Prostate gland (tissue), 2 donors: ENCODE measurements around the gene ITGB7.

Experiments
- POLR2AphosphoS5 ChIP-seq: sonication (generic); formaldehyde crosslinking; IDR thresholded peaks from one replicate; pipeline ENCODE4 v1.6.1; 2017; ENCODE audit warnings: antibody characterized with exemption
- TF ChIP-seq, protein P1 (sequence below), 4 experiments: fragments of 200-600 bp in 2 of 4; fragments of 450-650 bp in 2 of 4; sonication (generic) in 2 of 4; IDR thresholded peaks; 1 replicate in 3 of 4; 2 replicates in 1 of 4; pipeline ENCODE4 v1.5.1; 2016 to 2019; ENCODE audit warnings: antibody characterized with exemption in 4 of 4, mild to moderate bottlenecking in 2 of 4, moderate library complexity in 2 of 4

DNA sequence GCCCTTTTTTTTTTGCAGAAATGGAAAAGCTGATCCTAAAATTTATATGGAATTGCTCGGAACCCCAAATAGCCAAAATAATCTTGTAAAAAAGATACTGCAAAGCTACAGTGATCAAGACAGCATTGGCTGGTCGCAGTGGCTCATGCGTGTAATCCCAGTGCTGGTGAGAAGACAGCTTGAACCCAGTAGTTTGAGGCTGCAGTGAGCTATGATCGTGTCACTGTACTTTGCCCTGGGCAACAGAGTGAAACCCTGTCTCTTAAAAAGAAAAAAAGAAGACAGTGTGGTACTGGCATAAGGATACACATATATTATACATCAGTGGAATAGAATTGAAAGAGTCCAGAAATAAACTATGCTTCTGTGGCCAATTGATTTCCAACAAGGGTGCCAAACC, 5.4 kb downstream of the ITGB7 start:
- TF ChIP-seq, protein P1, sequence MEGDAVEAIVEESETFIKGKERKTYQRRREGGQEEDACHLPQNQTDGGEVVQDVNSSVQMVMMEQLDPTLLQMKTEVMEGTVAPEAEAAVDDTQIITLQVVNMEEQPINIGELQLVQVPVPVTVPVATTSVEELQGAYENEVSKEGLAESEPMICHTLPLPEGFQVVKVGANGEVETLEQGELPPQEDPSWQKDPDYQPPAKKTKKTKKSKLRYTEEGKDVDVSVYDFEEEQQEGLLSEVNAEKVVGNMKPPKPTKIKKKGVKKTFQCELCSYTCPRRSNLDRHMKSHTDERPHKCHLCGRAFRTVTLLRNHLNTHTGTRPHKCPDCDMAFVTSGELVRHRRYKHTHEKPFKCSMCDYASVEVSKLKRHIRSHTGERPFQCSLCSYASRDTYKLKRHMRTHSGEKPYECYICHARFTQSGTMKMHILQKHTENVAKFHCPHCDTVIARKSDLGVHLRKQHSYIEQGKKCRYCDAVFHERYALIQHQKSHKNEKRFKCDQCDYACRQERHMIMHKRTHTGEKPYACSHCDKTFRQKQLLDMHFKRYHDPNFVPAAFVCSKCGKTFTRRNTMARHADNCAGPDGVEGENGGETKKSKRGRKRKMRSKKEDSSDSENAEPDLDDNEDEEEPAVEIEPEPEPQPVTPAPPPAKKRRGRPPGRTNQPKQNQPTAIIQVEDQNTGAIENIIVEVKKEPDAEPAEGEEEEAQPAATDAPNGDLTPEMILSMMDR (IDR thresholded peaks at IDR 0.05) = no peak
- no peak for TF ChIP-seq POLR2AphosphoS5
